Fibroblast of lung (primary cell): Measurements from ENCODE around the gene MRAS. TPM values are rescaled to one million over a fixed set of nuclear protein-coding genes. Genes with fewer than 3 reads are reported as not detected.

Experiments
- DNase-seq, 2 donors: peaks; one replicate each; pipeline versions ENCODE4 v3.0.0 to v3.0.0-alpha.2; 2010; ENCODE audit warnings: low read depth in 2 of 2
- H2AFZ ChIP-seq: 2 replicates; pipeline ENCODE4 v1.5.1; 2012; ENCODE audit warnings: low read length, control low read depth, inconsistent platforms
- H3K27ac ChIP-seq: 2 replicates; pipeline ENCODE4 v1.5.1; 2011; ENCODE audit warnings: low read length, control low read depth; ENCODE audit not compliant: insufficient read depth
- H3K27me3 ChIP-seq: 2 replicates; pipeline ENCODE4 v1.5.1; 2011; ENCODE audit warnings: mild to moderate bottlenecking, low read length; ENCODE audit not compliant: control insufficient read depth, insufficient read depth
- H3K36me3 ChIP-seq: 2 replicates; pipeline ENCODE4 v1.5.1; 2011; ENCODE audit warnings: low read length; ENCODE audit not compliant: control insufficient read depth, insufficient read depth
- H3K4me1 ChIP-seq: 2 replicates; pipeline ENCODE4 v1.5.1; 2011; ENCODE audit warnings: low read length; ENCODE audit not compliant: control insufficient read depth, insufficient read depth; ENCODE audit errors: extremely low read depth
- H3K4me2 ChIP-seq: 2 replicates; pipeline ENCODE4 v1.5.1; 2011; ENCODE audit warnings: low read length, control low read depth; ENCODE audit not compliant: insufficient read depth; ENCODE audit errors: extremely low read depth
- H3K4me3 ChIP-seq, 4 experiments: fragments of 200-600 bp in 1 of 4; sonication (generic) in 1 of 4; replicated peaks in 1 of 4; 2 replicates each; pipeline ENCODE4 v1.5.1; 2011 to 2016; ENCODE audit warnings: low read length in 4 of 4, low read depth in 3 of 4, mild to moderate bottlenecking in 3 of 4, control low read depth in 2 of 4, inconsistent platforms in 1 of 4, mixed read lengths in 1 of 4; ENCODE audit not compliant: insufficient read depth in 1 of 4; ENCODE audit errors: control extremely low read depth in 1 of 4
- H3K79me2 ChIP-seq: 2 replicates; pipeline ENCODE4 v1.5.1; 2012; ENCODE audit warnings: mild to moderate bottlenecking, low read length, inconsistent platforms; ENCODE audit not compliant: control insufficient read depth, insufficient read depth
- H3K9ac ChIP-seq: 2 replicates; pipeline ENCODE4 v1.5.1; 2011; ENCODE audit warnings: mild to moderate bottlenecking, low read length, control low read depth; ENCODE audit not compliant: insufficient read depth
- H3K9me3 ChIP-seq: 2 replicates; pipeline ENCODE4 v1.5.1; 2012; ENCODE audit warnings: low read depth, low read length; ENCODE audit not compliant: control insufficient read depth, insufficient read depth
- H4K20me1 ChIP-seq: 2 replicates; pipeline ENCODE4 v1.5.1; 2011; ENCODE audit warnings: low read length; ENCODE audit not compliant: control insufficient read depth, insufficient read depth; ENCODE audit errors: extremely low read depth
- EZH2 ChIP-seq: IDR thresholded peaks from 2 replicates; pipeline ENCODE4 v1.5.1; 2012; ENCODE audit warnings: low read length, control low read depth, mild to moderate bottlenecking; ENCODE audit errors: missing control alignments
- polyA plus RNA-seq, 2 donors: library from polyadenylated mRNA; depleted of rRNA in 1 of 2; stranded (reverse) in 1 of 2; unstranded in 1 of 2; fragments of >200 nt; gene quantifications; 2 replicates each; pipeline ENCODE4 v1.2.1, GENCODE V29; 2011 to 2012; ENCODE audit warnings: missing spikeins in 1 of 2
- total RNA-seq: library from RNA; depleted of rRNA; stranded (reverse); fragments of >200 nt; gene quantifications from 2 replicates; pipeline ENCODE4 v1.2.1, GENCODE V29; 2014
- TF ChIP-seq, protein P1 (sequence below), 2 donors: IDR thresholded peaks in 1 of 2; conservative IDR thresholded peaks in 1 of 2; 1 replicate in 1 of 2; 2 replicates in 1 of 2; pipeline ENCODE4 v1.5.1; 2011 to 2012; ENCODE audit warnings: low read length in 2 of 2, control low read depth in 1 of 2, inconsistent platforms in 1 of 2, low read depth in 1 of 2, mild to moderate bottlenecking in 1 of 2

MRAS gene
- total and polyA plus RNA-seq, 2 donors (not counting 1 experiment from before 2014, with no cell fraction given) = 35.3 to 73.0 TPM

- no peak overlapping the region for H3K27ac ChIP-seq
- H3K9ac ChIP-seq = no peak overlapping the region
- H3K36me3 ChIP-seq = no peaks in the 10 kb centered on the region
- TF ChIP-seq, protein P1, sequence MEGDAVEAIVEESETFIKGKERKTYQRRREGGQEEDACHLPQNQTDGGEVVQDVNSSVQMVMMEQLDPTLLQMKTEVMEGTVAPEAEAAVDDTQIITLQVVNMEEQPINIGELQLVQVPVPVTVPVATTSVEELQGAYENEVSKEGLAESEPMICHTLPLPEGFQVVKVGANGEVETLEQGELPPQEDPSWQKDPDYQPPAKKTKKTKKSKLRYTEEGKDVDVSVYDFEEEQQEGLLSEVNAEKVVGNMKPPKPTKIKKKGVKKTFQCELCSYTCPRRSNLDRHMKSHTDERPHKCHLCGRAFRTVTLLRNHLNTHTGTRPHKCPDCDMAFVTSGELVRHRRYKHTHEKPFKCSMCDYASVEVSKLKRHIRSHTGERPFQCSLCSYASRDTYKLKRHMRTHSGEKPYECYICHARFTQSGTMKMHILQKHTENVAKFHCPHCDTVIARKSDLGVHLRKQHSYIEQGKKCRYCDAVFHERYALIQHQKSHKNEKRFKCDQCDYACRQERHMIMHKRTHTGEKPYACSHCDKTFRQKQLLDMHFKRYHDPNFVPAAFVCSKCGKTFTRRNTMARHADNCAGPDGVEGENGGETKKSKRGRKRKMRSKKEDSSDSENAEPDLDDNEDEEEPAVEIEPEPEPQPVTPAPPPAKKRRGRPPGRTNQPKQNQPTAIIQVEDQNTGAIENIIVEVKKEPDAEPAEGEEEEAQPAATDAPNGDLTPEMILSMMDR (conservative IDR thresholded peaks at IDR 0.05 in 1 of 2, IDR thresholded peaks at IDR 0.05 in 1 of 2; ENCODE audit: low read depth in 1 of 2, low read length in 2 of 2) = no peak
- TF ChIP-seq EZH2 = no peak
- no peaks in the 10 kb centered on the region for H3K9me3 ChIP-seq
- no peak overlapping the region for H2AFZ ChIP-seq
- no peak overlapping the region for H3K4me2 ChIP-seq
- no peaks in the 10 kb centered on the region for H4K20me1 ChIP-seq
- no peaks in the 10 kb centered on the region for H3K4me1 ChIP-seq
- H3K79me2 ChIP-seq = no peaks in the 10 kb centered on the region
- no peak for DNase-seq
- no peak overlapping the region for H3K4me3 ChIP-seq
- no peaks in the 10 kb centered on the region for H3K27me3 ChIP-seq
Observed at GRCh38 chr3:138395865-138396751, 47.7 kb downstream of the MRAS start.

DNA sequence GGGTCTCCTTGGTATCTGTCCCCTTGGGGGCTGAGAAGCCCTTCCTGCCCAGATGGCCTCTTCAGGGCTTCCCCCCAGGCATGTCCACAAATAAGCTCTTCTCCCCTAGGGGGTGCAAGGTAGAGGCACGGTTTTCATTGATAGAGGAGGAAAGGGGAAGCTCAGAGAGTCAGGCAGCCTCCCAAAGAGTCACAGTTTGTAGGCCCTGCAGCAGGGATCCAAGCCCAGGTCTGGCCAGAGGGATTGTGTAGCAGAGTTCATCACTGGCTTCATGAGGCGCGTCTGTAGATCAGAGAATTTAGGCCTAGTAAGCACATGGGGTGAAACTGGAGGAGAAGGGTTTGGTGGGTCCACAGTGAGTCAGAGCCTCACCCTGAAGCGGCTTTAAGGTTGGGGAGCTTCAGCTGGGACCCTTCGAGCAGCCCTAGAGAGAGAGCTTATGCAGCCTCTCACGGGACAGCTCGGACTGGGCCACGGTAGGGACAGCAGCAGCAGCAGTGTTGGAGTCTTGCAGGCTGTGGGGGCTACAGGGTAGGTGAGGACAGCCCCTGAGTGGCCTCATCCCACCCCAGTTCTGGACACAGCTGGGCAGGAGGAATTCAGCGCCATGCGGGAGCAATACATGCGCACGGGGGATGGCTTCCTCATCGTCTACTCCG is 48.5 kb downstream of the MRAS start:
- H2AFZ ChIP-seq = no peak overlapping the region
- no peaks in the 10 kb centered on the region for H3K27me3 ChIP-seq
- no peaks in the 10 kb centered on the region for H3K36me3 ChIP-seq
- no peak for DNase-seq
- no peak overlapping the region for H3K4me3 ChIP-seq
- H4K20me1 ChIP-seq = no peaks in the 10 kb centered on the region
- no peak overlapping the region for H3K9ac ChIP-seq
- H3K79me2 ChIP-seq = no peaks in the 10 kb centered on the region
- H3K4me1 ChIP-seq = no peaks in the 10 kb centered on the region
- no peaks in the 10 kb centered on the region for H3K9me3 ChIP-seq
- no peak for TF ChIP-seq EZH2
- TF ChIP-seq, protein P1 (conservative IDR thresholded peaks at IDR 0.05 in 1 of 2, IDR thresholded peaks at IDR 0.05 in 1 of 2; ENCODE audit: low read depth in 1 of 2, low read length in 2 of 2) = no peak
- no peak overlapping the region for H3K27ac ChIP-seq
- no peak overlapping the region for H3K4me2 ChIP-seq

- H3K9ac ChIP-seq = no peak overlapping the region
- H3K9me3 ChIP-seq = no peaks in the 10 kb centered on the region
- no peak overlapping the region for H2AFZ ChIP-seq
- no peaks in the 10 kb centered on the region for H3K36me3 ChIP-seq
- no peak overlapping the region for H3K4me2 ChIP-seq
- no peaks in the 10 kb centered on the region for H3K79me2 ChIP-seq
- DNase-seq = no peak
- H4K20me1 ChIP-seq = no peaks in the 10 kb centered on the region
- no peak overlapping the region for H3K4me3 ChIP-seq
- H3K4me1 ChIP-seq = no peaks in the 10 kb centered on the region
- TF ChIP-seq EZH2 = no peak
- TF ChIP-seq, protein P1 (conservative IDR thresholded peaks at IDR 0.05 in 1 of 2, IDR thresholded peaks at IDR 0.05 in 1 of 2; ENCODE audit: low read depth in 1 of 2, low read length in 2 of 2) = no peak
- H3K27me3 ChIP-seq = no peaks in the 10 kb centered on the region
- H3K27ac ChIP-seq = no peak overlapping the region
Observed at GRCh38 chr3:138397983-138398382, 49.6 kb downstream of the MRAS start.
